ENCODE data around the gene CDK6. TPM values are rescaled to one million over a fixed set of nuclear protein-coding genes. Genes with fewer than 3 reads are reported as not detected.
A peak's percentile ranks its signal among the peaks of the same experiment; 100 is the strongest.

Gene CDK6
- total and polyA plus RNA-seq, 2 of the 8 experiments (the other 6 are each of a cell fraction or from before 2014, with no cell fraction given) = 5.9 to 18.9 TPM

GRCh38 chr7:92584953-92585352 is 251.4 kb downstream of the CDK6 start:
- Histone ChIP-seq H3K4me3 (ENCODE audit: extremely low read depth in 1 of 4, insufficient read depth in 2 of 4, low read depth in 3 of 4, low read length in 4 of 4) (no peak overlapping the region), H3K23ac (ENCODE audit: insufficient read length) (no peak overlapping the region), H3K14ac (ENCODE audit: insufficient read length) (no peak overlapping the region), H3K9ac (replicated peaks in 1 of 4; ENCODE audit: extremely low read depth in 1 of 4, low read depth in 3 of 4, low read length in 3 of 4) (no peak overlapping the region), H3K27ac (ENCODE audit: low read depth, low read length) (peak overlapping the region; percentile 39; the same call in 1 of the 2 replicates), H3K4ac (replicated peaks; ENCODE audit: insufficient read length, low read depth, low read length) (no peak overlapping the region), H3K4me2 (ENCODE audit: insufficient read depth in 1 of 2, low read depth in 2 of 2, low read length in 2 of 2) (no peak overlapping the region), H2BK12ac (ENCODE audit: low read depth, low read length) (no peak overlapping the region), H2BK20ac (ENCODE audit: low read length) (no peak overlapping the region), H4K8ac (ENCODE audit: extremely low read depth, insufficient read depth, low read length) (no peak overlapping the region), H3K4me1 (replicated peaks in 1 of 4; ENCODE audit: control insufficient read depth in 3 of 4, insufficient read depth in 4 of 4, low read length in 3 of 4) (peaks cover 0 to 5% (median 0%) of the 10 kb centered on the region in 4 experiments; a peak in 3 of 7 replicates), H3K36me3 (ENCODE audit: control insufficient read depth in 2 of 4, insufficient read depth in 4 of 4, low read length in 3 of 4) (peaks cover 3 to 13% (median 7%) of the 10 kb centered on the region in 4 experiments; a peak in 4 of 8 replicates), H2BK120ac (replicated peaks; ENCODE audit: low read depth, low read length) (no peak overlapping the region), H2AFZ (ENCODE audit: low read length) (no peak overlapping the region), H3K27me3 (replicated peaks in 1 of 4; ENCODE audit: control insufficient read depth in 3 of 4, extremely low read depth in 1 of 4, insufficient read depth in 3 of 4, low read length in 3 of 4) (no peaks in the 10 kb centered on the region), H3K79me2 (ENCODE audit: control insufficient read depth in 1 of 2, insufficient read depth in 2 of 2, low read length in 2 of 2) (peaks cover 29 to 97% of the 10 kb centered on the region in 2 experiments), H4K20me1 (replicated peaks in 1 of 2; ENCODE audit: control insufficient read depth in 1 of 2, insufficient read depth in 2 of 2, low read length in 2 of 2) (peaks cover 5 to 14% of the 10 kb centered on the region in 2 experiments), H4K91ac (replicated peaks; ENCODE audit: insufficient read length, low read length) (no peak overlapping the region), H2BK15ac (ENCODE audit: low read length) (no peak overlapping the region), H3K23me2 (ENCODE audit: low read depth, low read length) (0 out of 2 replicates have a peak, but pooled peaks cover 3% of the 10 kb centered on the region), H4K5ac (ENCODE audit: insufficient read length, low read depth, low read length) (no peak overlapping the region), H3K56ac (replicated peaks; ENCODE audit: insufficient read length, low read depth, low read length) (no peak overlapping the region), H3K9me3 (ENCODE audit: insufficient read depth in 2 of 2, low read depth in 1 of 2, low read length in 1 of 2) (no peaks in the 10 kb centered on the region), H3K79me1 (ENCODE audit: low read depth, low read length) (0 out of 2 replicates have a peak, but pooled peaks cover 2% of the 10 kb centered on the region), H2BK5ac (ENCODE audit: low read depth, low read length) (no peak overlapping the region), H2AK5ac (ENCODE audit: low read depth, low read length) (no peak overlapping the region), H3K18ac (ENCODE audit: extremely low read depth, low read length) (no peak overlapping the region)
- no peak for DNase-seq (ENCODE audit: low read depth in 1 of 2, low spot score in 2 of 2)
- ChIA-PET POLR2A (ENCODE audit: partially characterized antibody) (interaction anchor here (0.5 to 1.4 kb wide), 4 partner anchors 12 to 56 kb away, joined by 3 to 5 read pairs (median 3); partner anchors contain the start of genes PEX1 and RBM48), CTCF (ENCODE audit: partially characterized antibody) (interaction anchor here (0.7 to 1.2 kb wide), 2 partner anchors 27 to 812 kb away, joined by 3 read pairs; no protein-coding TSS in a partner anchor)
- FAIRE-seq = no peak
- TF ChIP-seq JUN (IDR thresholded peaks at IDR 0.05; ENCODE audit: low read depth, low read length) (no peak), HDAC2 (IDR thresholded peaks at IDR 0.05; ENCODE audit: borderline replicate concordance in 1 of 2, low read depth in 2 of 2, low read length in 2 of 2) (no peak), YY1 (IDR thresholded peaks at IDR 0.05; ENCODE audit: low read depth, low read length) (no peak), CTCF (IDR thresholded peaks at IDR 0.05; ENCODE audit: control extremely low read depth in 1 of 3, insufficient read depth in 1 of 3, low read depth in 1 of 3, low read length in 3 of 3) (no peak), NANOG (IDR thresholded peaks at IDR 0.05; ENCODE audit: insufficient read depth, low read depth, low read length, poor library complexity, severe bottlenecking) (no peak), SRF (IDR thresholded peaks at IDR 0.05; ENCODE audit: low read depth, low read length) (peak; percentile 100), POU5F1 (IDR thresholded peaks at IDR 0.05; ENCODE audit: low read depth, low read length) (no peak), CBX5 (IDR thresholded peaks at IDR 0.05; ENCODE audit: low read depth, low read length) (no peak), MAX (IDR thresholded peaks at IDR 0.05) (no peak), MAFK (IDR thresholded peaks at IDR 0.05; ENCODE audit: low read depth, low read length) (peak; percentile 13; the same call in 1 of the 2 replicates), SP4 (IDR thresholded peaks at IDR 0.05; ENCODE audit: low read length) (no peak), POLR2AphosphoS5 (IDR thresholded peaks at IDR 0.05; ENCODE audit: low read depth, low read length) (no peak)

All from H1 (cell line).